K562 (cell line): ENCODE measurements around the gene RNF112. TPM values are rescaled to one million over a fixed set of nuclear protein-coding genes. Genes with fewer than 3 reads are reported as not detected.

Experiments used
- ATAC-seq: fragments of 200-7000 bp; cut with Tn5 transposase; 3 replicates; pipeline ENCODE4 v1.9.1; 2020; ENCODE audit warnings: moderate library complexity
- BruUV-seq: library from RNA; stranded (reverse); fragments of 400-500 nt; replicated peaks from 2 replicates; lab custom pipeline; 2021; lab: Mats Ljungman, UMichigan
- CTCF ChIA-PET: fragments of 300-600 bp; formaldehyde crosslinking; extraction: SDS; loops from one replicate; lab custom pipeline; 2021; ENCODE audit warnings: low intra/inter-chr PET ratio; lab: Yijun Ruan, JAX
- POLR2A ChIA-PET: fragments of 300-600, 350-650 bp; sonication (Branson Sonifier 250); formaldehyde crosslinking; extraction: SDS; loops from one replicate; lab custom pipeline; 2021; ENCODE audit warnings: antibody characterized with exemption, inconsistent platforms; lab: Yijun Ruan, JAX
- DNase-seq, 4 experiments: peaks; one replicate each; pipeline versions ENCODE4 v3.0.0 to v3.0.0-alpha.2; 2011 to 2018; ENCODE audit warnings: low spot score in 3 of 4, mixed read lengths in 3 of 4; ENCODE audit errors: extremely low read depth in 1 of 4
- FAIRE-seq: peaks from 2 replicates; lab custom pipeline; 2011; peaks lifted over from hg19 to GRCh38; lab: Jason Lieb, UNC
- H2AFZ ChIP-seq: 2 replicates; pipeline ENCODE4 v1.6.0; 2011; ENCODE audit warnings: low read depth, low read length, control low read depth, inconsistent platforms
- H3K27ac ChIP-seq: fragments of 200-600 bp; 3 replicates; pipeline ENCODE4 v1.8.0; 2011; ENCODE audit warnings: low read depth, mild to moderate bottlenecking, control low read depth, inconsistent platforms, low read length, moderate library complexity, mixed read lengths; ENCODE audit errors: extremely low read depth
- H3K27me3 ChIP-seq, 2 experiments: fragments of 300-600 bp in 1 of 2; 2 replicates in 1 of 2; 3 replicates in 1 of 2; pipeline versions ENCODE4 v1.6.0 to v1.8.0; 2011; ENCODE audit warnings: inconsistent platforms in 2 of 2, low read length in 2 of 2, mild to moderate bottlenecking in 1 of 2, mixed read lengths in 1 of 2, moderate library complexity in 1 of 2; ENCODE audit not compliant: control insufficient read depth in 2 of 2, insufficient read depth in 2 of 2
- H3K36me3 ChIP-seq: fragments of 300-600 bp; 3 replicates; pipeline ENCODE4 v1.8.0; 2011; ENCODE audit warnings: mild to moderate bottlenecking, low read length, inconsistent platforms; ENCODE audit not compliant: control insufficient read depth, insufficient read depth
- H3K4me1 ChIP-seq, 2 experiments: fragments of 200-600 bp in 1 of 2; replicated peaks in 1 of 2; 2 replicates in 1 of 2; 3 replicates in 1 of 2; pipeline versions ENCODE4 v1.5.1 to v1.8.0; 2011; ENCODE audit warnings: inconsistent platforms in 2 of 2, low read length in 2 of 2, mild to moderate bottlenecking in 1 of 2, mixed read lengths in 1 of 2, moderate library complexity in 1 of 2; ENCODE audit not compliant: control insufficient read depth in 2 of 2, insufficient read depth in 2 of 2
- H3K4me2 ChIP-seq: 2 replicates; pipeline ENCODE4 v1.6.1; 2011; ENCODE audit warnings: low read length, control low read depth, inconsistent platforms, mixed read lengths; ENCODE audit not compliant: insufficient read depth
- H3K4me3 ChIP-seq: fragments of 200-600 bp; sonication (generic), shearing (Covaris generic); 2 replicates; pipeline ENCODE4 v1.5.1; 2016; ENCODE audit warnings: control low read depth, inconsistent platforms
- H3K79me2 ChIP-seq: fragments of 200-600 bp; 3 replicates; pipeline ENCODE4 v1.8.0; 2011; ENCODE audit warnings: low read length, inconsistent platforms; ENCODE audit not compliant: control insufficient read depth, insufficient read depth
- H3K9ac ChIP-seq, 2 experiments: 2 replicates each; pipeline versions ENCODE4 v1.6.0 to v1.6.1; 2011; ENCODE audit warnings: low read depth in 2 of 2, low read length in 2 of 2, control low read depth in 1 of 2, inconsistent platforms in 1 of 2, mild to moderate bottlenecking in 1 of 2, mixed read lengths in 1 of 2; ENCODE audit not compliant: insufficient read depth in 1 of 2
- H3K9me1 ChIP-seq: one replicate; pipeline ENCODE4 v1.6.0; 2011; ENCODE audit warnings: inconsistent platforms, mild to moderate bottlenecking, low read length, moderate library complexity; ENCODE audit not compliant: control insufficient read depth, insufficient read depth
- H3K9me3 ChIP-seq: replicated peaks from 2 replicates; pipeline ENCODE4 v1.5.1; 2011; ENCODE audit warnings: low read depth, low read length, inconsistent platforms; ENCODE audit not compliant: control insufficient read depth, insufficient read depth
- H4K20me1 ChIP-seq: replicated peaks from 2 replicates; pipeline ENCODE4 v1.6.1; 2011; ENCODE audit warnings: low read length, inconsistent platforms, mixed read lengths; ENCODE audit not compliant: control insufficient read depth, insufficient read depth
- BCL6 ChIP-seq: fragments of 250-450 bp; sonication (Bioruptor Pico); IDR thresholded peaks from 2 replicates; pipeline ENCODE4 v1.4.0; 2020
- CBX5 ChIP-seq: IDR thresholded peaks from 2 replicates; pipeline ENCODE4 v1.6.1; 2014; ENCODE audit warnings: low read depth, borderline replicate concordance
- EP400 ChIP-seq: fragments of 450-650 bp; IDR thresholded peaks from 2 replicates; pipeline ENCODE4 v1.6.1; 2017; ENCODE audit warnings: antibody characterized with exemption, mild to moderate bottlenecking, moderate library complexity
- MBD2 ChIP-seq: sonication (generic); IDR thresholded peaks from 2 replicates; pipeline ENCODE4 v1.6.1; 2016; ENCODE audit warnings: low read depth, borderline replicate concordance
- POU5F1 ChIP-seq: fragments of 150-350 bp; IDR thresholded peaks from 2 replicates; pipeline ENCODE4 v1.6.1; 2014; ENCODE audit warnings: borderline replicate concordance, low read length, low read depth, mild to moderate bottlenecking; ENCODE audit not compliant: partially characterized antibody
- PTRF ChIP-seq: fragments of 450-650 bp; IDR thresholded peaks from 2 replicates; pipeline ENCODE4 v1.6.1; 2016; ENCODE audit warnings: mild to moderate bottlenecking, missing genetic modification characterization, missing compliant biosample characterization
- TAF9B ChIP-seq: fragments of 450-650 bp; IDR thresholded peaks from 2 replicates; pipeline ENCODE4 v1.6.1; 2018; ENCODE audit warnings: mild to moderate bottlenecking; ENCODE audit not compliant: partially characterized antibody
- THRAP3 ChIP-seq: fragments of 450-650 bp; IDR thresholded peaks from 2 replicates; pipeline ENCODE4 v1.6.1; 2016; ENCODE audit warnings: mild to moderate bottlenecking, inconsistent platforms, borderline replicate concordance
- TRIM25 ChIP-seq: fragments of 450-650 bp; IDR thresholded peaks from 2 replicates; pipeline ENCODE4 v1.7.0; 2016; ENCODE audit warnings: borderline replicate concordance
- TRIM28 ChIP-seq: fragments of 450-650 bp; IDR thresholded peaks from 2 replicates; pipeline ENCODE4 v1.6.1; 2017
- USF2 ChIP-seq: sonication (generic); formaldehyde crosslinking; IDR thresholded peaks from 2 replicates; pipeline ENCODE4 v1.5.0; 2020; ENCODE audit warnings: missing genetic modification reagents
- ZNF124 ChIP-seq: sonication (generic); formaldehyde crosslinking; IDR thresholded peaks from 2 replicates; pipeline ENCODE4 v1.8.1; 2022; ENCODE audit warnings: missing genetic modification reagents
- ZZZ3 ChIP-seq: fragments of 450-650 bp; IDR thresholded peaks from 2 replicates; pipeline ENCODE4 v1.6.1; 2016; ENCODE audit warnings: antibody characterized with exemption, mild to moderate bottlenecking, moderate library complexity
- WGBS: fragments of 100-300 bp; shearing (Covaris generic); methylation state at CpG from one replicate; pipeline ENCODE4 v1.1.6; 2016; ENCODE audit warnings: low coverage, mixed read lengths; ENCODE audit not compliant: insufficient coverage; ENCODE audit errors: missing lambda C conversion rate; 5-methylcytosine and 5-hydroxymethylcytosine counted together
- in situ Hi-C: fragments of 300-500 bp; cut with MboI; formaldehyde crosslinking; loops from 4 replicates; pipeline ENCODE4 v1.15.0; 2018; ENCODE audit warnings: inconsistent platforms, mixed read lengths
- intact Hi-C: fragments of 100-400 bp; cut with micrococcal nuclease; formaldehyde crosslinking; loops from 2 replicates; pipeline ENCODE4 v1.14.2; 2022
- polyA plus RNA-seq, 8 experiments: library from polyadenylated mRNA; depleted of rRNA in 4 of 8; stranded (reverse) in 5 of 8; unstranded in 3 of 8; fragments of >200 nt; fragmentation: Nextera tagmentation in 2 of 8; fragmentation: Illumina TruSeq in 1 of 8; extraction: Ambion mirVana in 2 of 8; extraction: Trizol in 1 of 8; gene quantifications; 2 replicates each; pipeline versions ENCODE4 v1.2.1 to v1.2.3, GENCODE V29; 2011 to 2014; ENCODE audit warnings: inconsistent platforms in 1 of 8, missing spikeins in 1 of 8
- total RNA-seq, 7 experiments: library from RNA; depleted of rRNA in 6 of 7; stranded (reverse); fragments of >200 nt in 6 of 7; fragmentation: Illumina TruSeq in 2 of 7; extraction: Trizol in 2 of 7; gene quantifications; 2 replicates each; pipeline versions ENCODE4 v1.2.1 to v1.2.3, GENCODE V29; 2011 to 2021; ENCODE audit warnings: low replicate concordance in 1 of 7
- TF ChIP-seq, protein P1 (sequence below): fragments of 450-650 bp; formaldehyde crosslinking; IDR thresholded peaks from 2 replicates; pipeline ENCODE4 v1.4.0; 2020; ENCODE audit warnings: mild to moderate bottlenecking, moderate library complexity

Gene RNF112
- total and polyA plus RNA-seq, 9 of the 15 experiments (the other 6 are each of a cell fraction or from before 2014, with no cell fraction given) = 0.05 TPM; not detected in 8

GRCh38 chr17:19457046-19457445 is 46.0 kb downstream of the RNF112 start:
- CTCF ChIA-PET = no interaction called here
- Histone ChIP-seq H3K27me3 (peaks cover under 1 to 11% of the 10 kb centered on the region in 2 experiments; a peak in 2 of 5 replicates), H3K4me2 (no peak overlapping the region), H3K9me1 (no peaks in the 10 kb centered on the region), H3K9me3 (no peaks in the 10 kb centered on the region), H3K79me2 (no peaks in the 10 kb centered on the region), H2AFZ (no peak overlapping the region), H3K9ac (no peak overlapping the region)
- FAIRE-seq (no peak), ATAC-seq (no peak), DNase-seq (no peak)
- intact Hi-C loops = no loop called here
- WGBS = 0% methylated on average over 3 of the region's 3 CpGs
- TF ChIP-seq CBX5 (no peak), TAF9B (no peak)
- TF ChIP-seq, all 486 proteins: peak for 0
- H3K27ac ChIP-seq = no peak overlapping the region
- POLR2A ChIA-PET = no interaction called here
- H3K36me3 ChIP-seq = no peaks in the 10 kb centered on the region
- no peaks in the 10 kb centered on the region for H3K4me1 ChIP-seq
- in situ Hi-C loops = no loop called here
- BruUV-seq = no TSS peak
- H4K20me1 ChIP-seq = no peaks in the 10 kb centered on the region
- no peak overlapping the region for H3K4me3 ChIP-seq

DNA sequence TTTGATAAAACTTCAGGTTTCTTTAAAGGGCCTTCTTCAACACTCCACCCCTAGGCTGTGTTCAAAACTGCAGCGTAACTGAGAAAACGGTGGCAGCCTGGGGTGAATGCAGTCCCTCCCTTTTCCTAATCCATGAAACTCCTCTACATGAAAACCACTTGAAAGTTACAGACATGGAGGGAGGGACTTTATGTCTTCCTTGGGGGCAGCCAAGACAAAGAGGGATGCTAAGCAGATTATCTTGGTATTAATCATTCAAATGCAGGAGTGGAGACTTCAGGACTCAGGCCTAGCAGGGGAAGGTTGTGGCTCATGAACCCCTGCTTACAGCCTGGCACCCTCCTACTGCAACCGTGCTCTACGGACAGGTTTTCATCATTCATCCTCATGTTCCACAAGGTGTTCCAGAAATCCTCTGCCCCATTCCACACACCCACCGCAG is 46.8 kb downstream of the RNF112 start:
- Histone ChIP-seq H3K36me3 (no peaks in the 10 kb centered on the region), H3K4me3 (no peak overlapping the region), H3K4me2 (no peak overlapping the region), H3K27me3 (peaks cover 0 to 11% of the 10 kb centered on the region in 2 experiments; a peak in 1 of 5 replicates), H3K9ac (no peak overlapping the region), H3K9me1 (no peaks in the 10 kb centered on the region), H3K9me3 (no peaks in the 10 kb centered on the region), H3K27ac (no peak overlapping the region), H4K20me1 (no peaks in the 10 kb centered on the region), H3K4me1 (no peaks in the 10 kb centered on the region), H2AFZ (no peak overlapping the region), H3K79me2 (no peaks in the 10 kb centered on the region)
- CTCF ChIA-PET = no interaction called here
- BruUV-seq = no TSS peak
- DNase-seq = no peak
- FAIRE-seq = no peak
- ATAC-seq = no peak
- in situ Hi-C loops (no loop called here), intact Hi-C loops (no loop called here)
- POLR2A ChIA-PET = no interaction called here
- 6% methylated on average over 4 of the region's 5 CpGs for WGBS
- no peak for TF ChIP-seq PTRF
- TF ChIP-seq USF2 (CRISPR knock-in tag) = no peak
- no peak for TF ChIP-seq EP400
- TF ChIP-seq POU5F1 = no peak
- TF ChIP-seq, protein P1, sequence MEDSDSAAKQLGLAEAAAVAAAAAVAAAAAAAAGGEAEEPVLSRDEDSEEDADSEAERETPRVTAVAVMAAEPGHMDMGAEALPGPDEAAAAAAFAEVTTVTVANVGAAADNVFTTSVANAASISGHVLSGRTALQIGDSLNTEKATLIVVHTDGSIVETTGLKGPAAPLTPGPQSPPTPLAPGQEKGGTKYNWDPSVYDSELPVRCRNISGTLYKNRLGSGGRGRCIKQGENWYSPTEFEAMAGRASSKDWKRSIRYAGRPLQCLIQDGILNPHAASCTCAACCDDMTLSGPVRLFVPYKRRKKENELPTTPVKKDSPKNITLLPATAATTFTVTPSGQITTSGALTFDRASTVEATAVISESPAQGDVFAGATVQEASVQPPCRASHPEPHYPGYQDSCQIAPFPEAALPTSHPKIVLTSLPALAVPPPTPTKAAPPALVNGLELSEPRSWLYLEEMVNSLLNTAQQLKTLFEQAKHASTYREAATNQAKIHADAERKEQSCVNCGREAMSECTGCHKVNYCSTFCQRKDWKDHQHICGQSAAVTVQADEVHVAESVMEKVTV (CRISPR knock-in tag) = no peak
- no peak for TF ChIP-seq TRIM25
- no peak for TF ChIP-seq BCL6 (CRISPR knock-in tag)
- TF ChIP-seq ZNF124 (CRISPR knock-in tag) = no peak
- no peak for TF ChIP-seq ZZZ3
- no peak for TF ChIP-seq TRIM28
- TF ChIP-seq THRAP3 = no peak
- TF ChIP-seq MBD2 = no peak
